8988T (cell line): ENCODE measurements around the gene HLCS.

Experiments used
- DNase-seq: peaks from one replicate; pipeline ENCODE4 v3.0.0; 2011

HLCS gene

GRCh38 chr21:36766511-36766910 is 200.0 kb downstream of the HLCS start:
- no peak for DNase-seq

- DNase-seq: no peak
Observed at GRCh38 chr21:36765229-36765628, 201.2 kb downstream of the HLCS start.

GRCh38 chr21:36763305-36763704 is 203.2 kb downstream of the HLCS start:
- DNase-seq: no peak

- no peak for DNase-seq
Observed at GRCh38 chr21:36762642-36763041, 203.8 kb downstream of the HLCS start.

GRCh38 chr21:36761685-36762084 is 204.8 kb downstream of the HLCS start:
- DNase-seq: no peak

- no peak for DNase-seq
Observed at GRCh38 chr21:36759348-36760083, 207.0 kb downstream of the HLCS start.

- DNase-seq: no peak
Observed at GRCh38 chr21:36757196-36757595, 209.3 kb downstream of the HLCS start.

GRCh38 chr21:36756527-36756926 is 209.9 kb downstream of the HLCS start:
- DNase-seq: no peak

GRCh38 chr21:36754241-36754898 is 212.1 kb downstream of the HLCS start:
- no peak for DNase-seq

GRCh38 chr21:36753556-36753955 is 212.9 kb downstream of the HLCS start:
- DNase-seq: no peak

- no peak for DNase-seq
Observed at GRCh38 chr21:36751383-36751782, 215.1 kb downstream of the HLCS start.

- DNase-seq: no peak
Observed at GRCh38 chr21:36750576-36750959, 215.9 kb downstream of the HLCS start.

- DNase-seq: no peak
Observed at GRCh38 chr21:36749935-36750575, 216.4 kb downstream of the HLCS start.

- DNase-seq: no peak
Observed at GRCh38 chr21:36747815-36748383, 218.6 kb downstream of the HLCS start.

- DNase-seq: no peak
Observed at GRCh38 chr21:36747041-36747814, 219.2 kb downstream of the HLCS start.

- DNase-seq: no peak
Observed at GRCh38 chr21:36745459-36745858, 221.0 kb downstream of the HLCS start.

GRCh38 chr21:36744560-36745231 is 221.8 kb downstream of the HLCS start:
- DNase-seq: no peak

- no peak for DNase-seq
Observed at GRCh38 chr21:36744190-36744559, 222.3 kb downstream of the HLCS start.

GRCh38 chr21:36743446-36743845 is 223.0 kb downstream of the HLCS start:
- no peak for DNase-seq

GRCh38 chr21:36743008-36743407 is 223.5 kb downstream of the HLCS start:
- DNase-seq: no peak

- DNase-seq: no peak
Observed at GRCh38 chr21:36741506-36741905, 225.0 kb downstream of the HLCS start.

- DNase-seq: no peak
Observed at GRCh38 chr21:36738489-36739126, 227.9 kb downstream of the HLCS start.
